ENCODE results near the gene PVALB. TPM values are rescaled to one million over a fixed set of nuclear protein-coding genes. Genes with fewer than 3 reads are reported as not detected.
A peak's percentile ranks its signal among the peaks of the same experiment; 100 is the strongest.

The PVALB gene
- total RNA-seq, 3 donors from 2014 or later = 1.8 TPM; not detected in 2

DNA sequence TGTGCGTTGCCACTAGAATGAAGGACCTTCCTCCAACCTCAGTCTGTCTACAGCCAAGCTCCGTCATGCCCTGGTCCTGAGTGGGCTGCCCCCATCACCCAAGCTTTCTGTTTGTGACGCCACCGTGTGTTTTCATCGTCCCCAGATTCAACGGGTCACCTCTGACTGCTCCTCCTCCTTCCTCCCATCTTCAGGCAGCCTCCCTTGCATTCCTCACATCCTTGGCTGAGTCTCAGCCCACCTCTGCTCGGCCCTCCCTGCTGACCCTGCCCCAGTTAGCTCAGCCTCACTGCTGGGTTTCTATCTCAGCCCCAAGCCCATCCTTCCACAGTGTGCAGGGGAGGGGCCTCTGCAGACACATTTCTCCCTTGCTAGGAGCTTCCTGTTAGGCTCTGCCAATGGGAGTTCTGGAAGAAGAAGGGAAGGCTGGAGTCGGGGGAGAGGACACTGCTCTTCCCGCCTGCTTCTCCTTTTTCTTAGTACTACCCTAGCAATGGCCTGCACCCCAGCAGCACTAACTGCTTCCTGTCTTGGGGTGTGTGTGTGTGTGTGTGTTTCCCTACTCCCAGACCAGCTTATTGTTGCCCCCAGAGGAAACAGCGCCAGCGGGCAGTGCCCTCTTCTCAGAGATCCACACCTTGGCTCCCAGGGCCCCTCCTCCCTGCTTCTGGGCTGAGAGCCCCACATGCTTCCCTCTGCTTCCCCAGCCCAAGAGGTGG is 46.2 kb downstream of the PVALB start:
- peak in 1 of 2 donors; percentile 39 for DNase-seq (ENCODE audit: low spot score in 2 of 2)
- TF ChIP-seq POLR2A (IDR thresholded peaks at IDR 0.05) = no peak
- TF ChIP-seq POLR2AphosphoS5 (IDR thresholded peaks at IDR 0.05) = no peak
- TF ChIP-seq, protein P1, sequence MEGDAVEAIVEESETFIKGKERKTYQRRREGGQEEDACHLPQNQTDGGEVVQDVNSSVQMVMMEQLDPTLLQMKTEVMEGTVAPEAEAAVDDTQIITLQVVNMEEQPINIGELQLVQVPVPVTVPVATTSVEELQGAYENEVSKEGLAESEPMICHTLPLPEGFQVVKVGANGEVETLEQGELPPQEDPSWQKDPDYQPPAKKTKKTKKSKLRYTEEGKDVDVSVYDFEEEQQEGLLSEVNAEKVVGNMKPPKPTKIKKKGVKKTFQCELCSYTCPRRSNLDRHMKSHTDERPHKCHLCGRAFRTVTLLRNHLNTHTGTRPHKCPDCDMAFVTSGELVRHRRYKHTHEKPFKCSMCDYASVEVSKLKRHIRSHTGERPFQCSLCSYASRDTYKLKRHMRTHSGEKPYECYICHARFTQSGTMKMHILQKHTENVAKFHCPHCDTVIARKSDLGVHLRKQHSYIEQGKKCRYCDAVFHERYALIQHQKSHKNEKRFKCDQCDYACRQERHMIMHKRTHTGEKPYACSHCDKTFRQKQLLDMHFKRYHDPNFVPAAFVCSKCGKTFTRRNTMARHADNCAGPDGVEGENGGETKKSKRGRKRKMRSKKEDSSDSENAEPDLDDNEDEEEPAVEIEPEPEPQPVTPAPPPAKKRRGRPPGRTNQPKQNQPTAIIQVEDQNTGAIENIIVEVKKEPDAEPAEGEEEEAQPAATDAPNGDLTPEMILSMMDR (IDR thresholded peaks at IDR 0.05) = no peak
- Histone ChIP-seq H3K27ac (no peak overlapping the region), H3K4me1 (peaks cover 0 to 6% of the 10 kb centered on the region in 2 donors), H3K9me3 (no peaks in the 10 kb centered on the region), H3K36me3 (no peaks in the 10 kb centered on the region), H3K4me3 (no peak overlapping the region), H3K27me3 (no peaks in the 10 kb centered on the region)
- intact Hi-C loops (cut with DNase I; ENCODE audit: low total_unique reads) = no loop called here

DNA sequence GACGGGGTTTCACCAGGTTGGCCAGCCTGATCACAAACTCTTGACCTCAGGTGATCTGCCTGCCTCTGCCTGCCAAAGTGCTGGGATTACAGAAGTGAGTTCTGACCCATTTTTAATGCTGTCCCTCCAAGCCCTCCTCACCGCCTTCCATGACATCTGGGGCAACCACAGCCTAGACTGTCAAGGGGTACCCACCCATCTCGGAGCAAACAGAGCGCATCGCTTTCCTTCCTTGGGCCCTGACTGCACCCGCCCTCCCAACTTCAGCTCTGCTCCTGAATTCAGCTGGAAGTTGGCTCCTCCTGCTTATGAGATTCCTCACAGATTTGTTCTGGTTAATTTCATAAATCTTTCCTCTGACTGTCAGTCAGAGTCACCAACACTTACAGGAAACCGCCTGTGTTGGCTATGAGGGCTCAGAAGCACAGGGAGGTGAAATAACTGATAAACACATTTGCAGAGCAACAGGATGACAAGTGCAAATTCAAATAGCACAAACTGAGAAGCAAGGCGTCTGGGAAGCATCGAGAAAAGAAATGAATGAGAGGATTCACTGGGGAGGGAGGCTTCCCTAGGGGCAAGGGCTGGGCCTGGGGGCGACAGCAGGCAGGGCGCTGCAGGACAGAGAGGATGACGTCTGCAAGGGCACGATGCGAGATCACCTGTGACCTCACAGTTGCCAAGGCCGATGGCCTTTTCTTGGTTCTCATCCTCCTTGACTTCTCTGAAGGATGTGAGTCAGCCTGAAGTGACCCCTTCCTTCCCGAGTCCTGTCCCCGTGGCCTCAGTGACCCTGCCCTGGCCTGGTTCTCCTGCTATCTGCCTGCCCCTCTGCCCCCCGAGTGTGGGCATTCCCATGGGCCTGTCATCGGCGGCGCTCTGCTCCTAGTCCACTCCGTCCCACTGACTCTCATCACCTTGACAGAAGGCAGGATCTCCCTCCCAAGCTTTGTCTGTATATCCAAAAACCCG is 47.0 kb downstream of the PVALB start:
- Histone ChIP-seq H3K9me3 (no peaks in the 10 kb centered on the region), H3K36me3 (no peaks in the 10 kb centered on the region), H3K27me3 (no peaks in the 10 kb centered on the region), H3K4me1 (peaks cover 0 to under 1% of the 10 kb centered on the region in 2 donors), H3K4me3 (no peak overlapping the region), H3K27ac (no peak overlapping the region)
- intact Hi-C loops (cut with DNase I; ENCODE audit: low total_unique reads) = no loop called here
- TF ChIP-seq POLR2A (IDR thresholded peaks at IDR 0.05) = no peak
- TF ChIP-seq POLR2AphosphoS5 (IDR thresholded peaks at IDR 0.05) = no peak
- TF ChIP-seq, protein P1 (IDR thresholded peaks at IDR 0.05) = no peak
- peak in 1 of 2 donors; percentile 17 for DNase-seq (ENCODE audit: low spot score in 2 of 2)

DNA sequence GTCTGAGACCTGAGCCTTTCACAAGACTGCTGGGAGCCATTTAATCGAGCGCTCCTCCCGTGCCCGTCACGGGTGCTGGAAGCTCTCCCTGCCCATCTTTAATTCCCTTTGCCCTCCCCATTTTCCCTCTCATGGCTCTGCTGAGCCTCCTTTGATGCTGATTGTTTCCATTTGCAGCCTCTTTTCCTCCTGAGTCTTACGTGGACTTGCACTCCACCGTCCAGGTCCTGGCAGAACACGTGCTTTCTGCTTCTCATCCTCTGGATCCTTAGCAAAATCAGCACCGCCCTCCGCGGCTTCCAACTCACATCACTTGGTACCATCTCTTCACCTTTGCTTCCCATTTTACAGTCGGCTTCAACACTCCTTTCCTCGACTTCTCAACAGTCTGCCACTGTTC is 48.2 kb downstream of the PVALB start:
- no peaks in the 10 kb centered on the region for H3K4me1 ChIP-seq
- H3K9me3 ChIP-seq = no peaks in the 10 kb centered on the region
- TF ChIP-seq, protein P1 (IDR thresholded peaks at IDR 0.05) = no peak
- TF ChIP-seq POLR2A (IDR thresholded peaks at IDR 0.05) (no peak), POLR2AphosphoS5 (IDR thresholded peaks at IDR 0.05) (no peak)
- no peak overlapping the region for H3K4me3 ChIP-seq
- H3K27me3 ChIP-seq = no peaks in the 10 kb centered on the region
- no peak overlapping the region for H3K27ac ChIP-seq
- intact Hi-C loops (cut with DNase I; ENCODE audit: low total_unique reads) = no loop called here
- DNase-seq (ENCODE audit: low spot score in 2 of 2) = peak in 1 of 2 donors; percentile 28
- no peaks in the 10 kb centered on the region for H3K36me3 ChIP-seq

DNA sequence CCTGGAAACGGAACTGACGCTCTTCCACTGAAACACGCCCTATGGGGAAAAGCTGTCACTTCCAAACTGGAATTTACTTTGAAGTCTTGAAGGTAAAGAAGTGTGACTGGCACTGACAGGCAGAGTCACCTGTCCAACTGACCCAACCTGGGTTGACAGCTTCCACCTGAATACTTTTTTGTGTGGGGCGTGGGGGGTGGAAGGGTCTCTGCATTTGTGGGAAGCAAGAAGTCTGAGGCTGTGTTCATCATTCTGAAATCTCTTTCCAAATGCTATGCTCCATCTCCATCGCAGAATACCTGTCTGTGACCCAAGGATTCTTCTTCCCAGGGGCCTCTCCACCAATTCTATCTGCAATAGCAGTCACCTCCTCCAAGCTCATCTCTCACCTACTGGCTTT is 48.7 kb downstream of the PVALB start:
- intact Hi-C loops (cut with DNase I; ENCODE audit: low total_unique reads) = no loop called here
- TF ChIP-seq, protein P1 (IDR thresholded peaks at IDR 0.05) = no peak
- TF ChIP-seq POLR2A (IDR thresholded peaks at IDR 0.05) (no peak), POLR2AphosphoS5 (IDR thresholded peaks at IDR 0.05) (no peak)
- H3K4me1 ChIP-seq = no peaks in the 10 kb centered on the region
- peak in 1 of 2 donors; percentile 25 for DNase-seq (ENCODE audit: low spot score in 2 of 2)
- no peaks in the 10 kb centered on the region for H3K9me3 ChIP-seq
- no peak overlapping the region for H3K27ac ChIP-seq
- H3K27me3 ChIP-seq = no peaks in the 10 kb centered on the region
- no peaks in the 10 kb centered on the region for H3K36me3 ChIP-seq
- no peak overlapping the region for H3K4me3 ChIP-seq
